ENCODE results near the gene RAD51B. TPM values are rescaled to one million over a fixed set of nuclear protein-coding genes. Genes with fewer than 3 reads are reported as not detected.

RAD51B gene
- total RNA-seq, 2 donors from 2014 or later = 22.8 to 33.8 TPM

DNA sequence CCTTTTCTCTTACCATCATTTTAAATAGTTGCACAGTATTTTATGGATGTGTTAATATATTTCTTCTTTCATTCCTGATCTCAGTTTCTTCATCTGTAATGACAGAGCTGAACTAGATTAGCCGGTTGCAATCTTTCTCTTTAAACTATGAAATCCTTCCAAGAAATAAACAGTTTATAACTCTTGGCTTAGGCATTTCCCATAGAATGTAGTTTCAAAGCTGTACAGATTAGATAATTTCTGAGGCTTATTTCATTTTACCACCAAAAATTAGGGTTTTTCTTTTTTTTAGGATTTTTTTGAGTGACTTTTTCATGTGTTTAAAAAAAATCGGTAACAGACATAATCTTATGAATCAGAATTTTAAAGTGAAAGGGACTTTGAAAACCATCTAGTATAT, 144.0 kb downstream of the RAD51B start:
- 97 to 100% methylated on average over 1 to 2 of the region's 2 CpGs for WGBS, 2 experiments (ENCODE audit: insufficient coverage in 1 of 2, insufficient read length in 1 of 2)
- H3K4me3 ChIP-seq (ENCODE audit: low read length) = no peak overlapping the region
- peaks cover 29% of the 10 kb centered on the region for H3K4me1 Mint-ChIP-seq

DNA sequence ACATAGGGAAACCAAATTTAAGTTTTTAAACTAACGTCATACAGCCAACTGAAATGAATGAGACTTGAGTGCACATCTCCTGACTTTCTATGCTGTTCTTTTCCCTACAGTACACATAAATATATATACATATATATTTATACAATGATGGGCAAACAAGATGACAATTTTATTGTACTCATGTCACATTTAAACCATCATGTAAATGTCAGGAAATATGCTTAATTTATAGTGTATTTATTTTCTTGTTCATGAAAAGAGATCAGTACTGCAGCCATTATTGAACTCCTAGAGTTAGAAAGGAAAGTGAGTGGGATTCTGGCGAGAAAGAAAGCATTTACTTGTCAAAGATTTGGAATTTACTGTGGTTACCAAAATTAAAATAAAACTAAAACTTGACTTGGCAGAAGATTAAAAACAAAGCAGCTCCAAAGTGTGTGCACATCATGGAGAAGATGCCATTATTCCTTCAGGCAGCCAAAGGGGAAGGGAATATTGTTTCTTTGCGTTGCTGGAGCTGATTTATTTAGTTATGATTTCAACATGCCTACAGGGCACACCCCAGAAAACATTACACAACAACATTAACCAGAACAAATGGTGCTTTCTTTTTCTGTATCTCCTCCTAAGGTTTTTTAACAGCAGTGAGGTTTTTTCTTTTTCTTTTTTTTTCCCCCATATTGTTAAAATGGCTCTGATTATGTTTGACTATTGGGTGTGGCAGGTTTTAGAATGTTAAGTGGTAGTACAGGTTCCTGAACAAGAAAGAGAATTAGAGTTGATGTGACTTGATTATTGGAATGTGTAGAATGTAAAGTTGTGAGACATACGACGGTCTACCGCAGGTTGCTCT, 144.6 kb downstream of the RAD51B start:
- Histone ChIP-seq H3K27ac (ENCODE audit: low read depth, low read length) (no peak overlapping the region), H3K9ac (ENCODE audit: extremely low read depth, low read length, poor library complexity, severe bottlenecking) (no peak overlapping the region), H3K4me1 (ENCODE audit: control insufficient read depth, insufficient read depth, low read length) (peaks cover 12% of the 10 kb centered on the region), H3K36me3 (ENCODE audit: control insufficient read depth, insufficient read depth, low read length) (no peaks in the 10 kb centered on the region), H3K4me3 (ENCODE audit: low read length) (no peak overlapping the region), H3K27me3 (ENCODE audit: control insufficient read depth, insufficient read depth, low read length, poor library complexity, severe bottlenecking) (no peaks in the 10 kb centered on the region), H3K9me3 (ENCODE audit: control insufficient read depth, low read length) (peaks cover 25% of the 10 kb centered on the region)
- Mint-ChIP-seq H3K4me3 (no peak overlapping the region), H3K27me3 (ENCODE audit: insufficient read depth) (no peaks in the 10 kb centered on the region), H3K36me3 (ENCODE audit: low read depth) (peaks cover 27% of the 10 kb centered on the region), H3K4me1 (peaks cover 29% of the 10 kb centered on the region), H3K27ac (no peak overlapping the region), H3K9me3 (peaks cover 27% of the 10 kb centered on the region)
- no peak for DNase-seq
- TF ChIP-seq, protein P1, sequence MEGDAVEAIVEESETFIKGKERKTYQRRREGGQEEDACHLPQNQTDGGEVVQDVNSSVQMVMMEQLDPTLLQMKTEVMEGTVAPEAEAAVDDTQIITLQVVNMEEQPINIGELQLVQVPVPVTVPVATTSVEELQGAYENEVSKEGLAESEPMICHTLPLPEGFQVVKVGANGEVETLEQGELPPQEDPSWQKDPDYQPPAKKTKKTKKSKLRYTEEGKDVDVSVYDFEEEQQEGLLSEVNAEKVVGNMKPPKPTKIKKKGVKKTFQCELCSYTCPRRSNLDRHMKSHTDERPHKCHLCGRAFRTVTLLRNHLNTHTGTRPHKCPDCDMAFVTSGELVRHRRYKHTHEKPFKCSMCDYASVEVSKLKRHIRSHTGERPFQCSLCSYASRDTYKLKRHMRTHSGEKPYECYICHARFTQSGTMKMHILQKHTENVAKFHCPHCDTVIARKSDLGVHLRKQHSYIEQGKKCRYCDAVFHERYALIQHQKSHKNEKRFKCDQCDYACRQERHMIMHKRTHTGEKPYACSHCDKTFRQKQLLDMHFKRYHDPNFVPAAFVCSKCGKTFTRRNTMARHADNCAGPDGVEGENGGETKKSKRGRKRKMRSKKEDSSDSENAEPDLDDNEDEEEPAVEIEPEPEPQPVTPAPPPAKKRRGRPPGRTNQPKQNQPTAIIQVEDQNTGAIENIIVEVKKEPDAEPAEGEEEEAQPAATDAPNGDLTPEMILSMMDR (conservative IDR thresholded peaks at IDR 0.05) = no peak
- WGBS, 2 experiments (ENCODE audit: insufficient coverage in 1 of 2, insufficient read length in 1 of 2) = 90 to 95% methylated on average over 5 to 6 of the region's 6 CpGs

More for the DNA sequence above, 144.0 kb downstream of the RAD51B start:
- TF ChIP-seq, protein P1 (conservative IDR thresholded peaks at IDR 0.05) = no peak
- no peak for DNase-seq
- Histone ChIP-seq H3K9ac (ENCODE audit: extremely low read depth, low read length, poor library complexity, severe bottlenecking) (no peak overlapping the region), H3K36me3 (ENCODE audit: control insufficient read depth, insufficient read depth, low read length) (no peaks in the 10 kb centered on the region), H3K27me3 (ENCODE audit: control insufficient read depth, insufficient read depth, low read length, poor library complexity, severe bottlenecking) (no peaks in the 10 kb centered on the region), H3K4me1 (ENCODE audit: control insufficient read depth, insufficient read depth, low read length) (peaks cover 12% of the 10 kb centered on the region), H3K9me3 (ENCODE audit: control insufficient read depth, low read length) (peaks cover 19% of the 10 kb centered on the region), H3K27ac (ENCODE audit: low read depth, low read length) (no peak overlapping the region)
- H3K27ac Mint-ChIP-seq = no peak overlapping the region
- H3K4me3 Mint-ChIP-seq = no peak overlapping the region
- peaks cover 21% of the 10 kb centered on the region for H3K36me3 Mint-ChIP-seq (ENCODE audit: low read depth)
- H3K27me3 Mint-ChIP-seq (ENCODE audit: insufficient read depth) = no peaks in the 10 kb centered on the region
- H3K9me3 Mint-ChIP-seq = peaks cover 21% of the 10 kb centered on the region

DNA sequence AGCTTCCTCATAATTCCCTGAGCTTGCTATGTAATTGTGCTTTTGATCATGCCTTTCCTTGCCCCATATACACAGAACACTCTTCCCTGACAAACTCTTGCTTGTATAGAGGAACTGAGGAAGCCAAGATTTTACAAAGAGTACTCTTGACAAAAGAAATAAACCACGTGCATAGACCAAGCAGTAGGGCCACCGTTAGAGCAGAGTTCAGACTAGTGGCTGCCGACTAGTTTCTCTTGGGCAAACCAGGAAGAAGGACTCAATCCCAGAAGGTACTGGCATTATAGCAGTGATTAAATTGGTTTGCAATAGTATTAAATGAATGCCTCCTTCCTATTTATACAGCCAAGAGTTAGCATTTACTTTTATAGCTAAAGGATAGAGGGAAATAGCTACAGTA, 146.1 kb downstream of the RAD51B start:
- Histone ChIP-seq H3K27ac (ENCODE audit: low read depth, low read length) (no peak overlapping the region), H3K27me3 (ENCODE audit: control insufficient read depth, insufficient read depth, low read length, poor library complexity, severe bottlenecking) (no peaks in the 10 kb centered on the region), H3K36me3 (ENCODE audit: control insufficient read depth, insufficient read depth, low read length) (no peaks in the 10 kb centered on the region), H3K9me3 (ENCODE audit: control insufficient read depth, low read length) (peaks cover 27% of the 10 kb centered on the region), H3K4me1 (ENCODE audit: control insufficient read depth, insufficient read depth, low read length) (peaks cover 12% of the 10 kb centered on the region), H3K4me3 (ENCODE audit: low read length) (no peak overlapping the region), H3K9ac (ENCODE audit: extremely low read depth, low read length, poor library complexity, severe bottlenecking) (no peak overlapping the region)
- Mint-ChIP-seq H3K27ac (no peak overlapping the region), H3K4me1 (peaks cover 29% of the 10 kb centered on the region), H3K36me3 (ENCODE audit: low read depth) (peaks cover 28% of the 10 kb centered on the region), H3K9me3 (peaks cover 28% of the 10 kb centered on the region), H3K27me3 (ENCODE audit: insufficient read depth) (no peaks in the 10 kb centered on the region), H3K4me3 (no peak overlapping the region)
- DNase-seq = no peak
- TF ChIP-seq, protein P1 (conservative IDR thresholded peaks at IDR 0.05) = no peak
- WGBS, 2 experiments (ENCODE audit: insufficient coverage in 1 of 2, insufficient read length in 1 of 2) = 82 to 86% methylated on average over 3 of the region's 3 CpGs

Measured in endodermal cell (in vitro differentiated cells).